HG02763 (cell line): ENCODE data around the gene ABCC6.
"Not testable (repeated sequence)": the region's sequence is repeated elsewhere in the genome, so short reads cannot be mapped to it uniquely, and the experiment has no call there.

Experiments used
- ATAC-seq: cut with Tn5 transposase; IDR thresholded peaks from one replicate; pipeline ENCODE4 v1.9.1; 2021; ENCODE audit warnings: mild to moderate bottlenecking, moderate library complexity; ENCODE audit not compliant: unreplicated experiment

ABCC6 gene

GRCh38 chr16:16162591-16162990, 60.7 kb downstream of the ABCC6 start:
- no peak for ATAC-seq

GRCh38 chr16:16161840-16162239, 61.5 kb downstream of the ABCC6 start:
- not testable (repeated sequence) for ATAC-seq

GRCh38 chr16:16161319-16161718, 62.0 kb downstream of the ABCC6 start:
- ATAC-seq: no peak

DNA sequence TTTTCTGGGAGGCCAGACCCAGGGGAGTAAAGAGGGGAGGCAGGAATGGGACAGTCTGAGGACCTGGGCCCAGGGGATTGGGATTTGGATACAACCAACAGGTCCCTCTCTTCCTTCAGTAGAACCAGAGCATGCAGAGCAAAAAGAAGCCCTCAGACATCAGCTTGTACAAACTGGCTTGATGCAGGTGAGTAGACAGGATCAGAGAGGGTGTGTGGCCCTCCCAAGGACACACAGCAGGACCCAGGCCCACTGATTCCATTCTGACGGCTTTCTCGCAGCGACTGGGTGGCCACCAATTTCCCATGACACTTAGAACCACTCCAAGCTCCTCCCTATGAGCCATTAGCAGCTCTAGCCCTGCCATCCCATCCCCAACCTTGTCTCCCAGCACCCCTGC, 63.6 kb downstream of the ABCC6 start:
- no peak for ATAC-seq

- ATAC-seq: no peak
These were observed 64.4 kb downstream of the ABCC6 start for GRCh38 chr16:16158741-16159374.

GRCh38 chr16:16158082-16158658, 65.1 kb downstream of the ABCC6 start:
- ATAC-seq: no peak

GRCh38 chr16:16157166-16157565, 66.1 kb downstream of the ABCC6 start:
- no peak for ATAC-seq

- no peak for ATAC-seq
These were observed 68.1 kb downstream of the ABCC6 start for GRCh38 chr16:16155234-16155633.

- ATAC-seq: no peak
These were observed 68.9 kb downstream of the ABCC6 start for GRCh38 chr16:16154281-16154951.

- not testable (repeated sequence) for ATAC-seq
These were observed 70.3 kb downstream of the ABCC6 start for GRCh38 chr16:16153000-16153399.

DNA sequence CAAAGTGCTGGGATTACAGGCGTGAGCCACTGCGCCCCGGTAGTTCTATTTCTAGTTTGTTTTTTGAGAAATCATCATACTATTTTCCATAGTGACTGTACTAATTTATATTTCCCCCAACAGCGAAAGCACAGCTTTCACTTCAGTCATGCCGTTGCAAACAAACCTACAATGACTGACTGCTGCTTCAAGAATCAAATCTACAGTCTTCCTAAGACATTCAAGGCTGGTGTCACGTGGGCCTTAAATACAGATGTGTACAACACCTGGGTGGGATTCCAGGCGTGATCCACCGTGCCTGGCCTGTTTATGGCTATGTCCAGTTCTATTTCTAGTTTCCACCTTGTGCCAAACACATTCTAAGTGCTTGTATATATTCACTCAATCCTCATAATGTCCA, 72.0 kb downstream of the ABCC6 start:
- ATAC-seq: no peak

DNA sequence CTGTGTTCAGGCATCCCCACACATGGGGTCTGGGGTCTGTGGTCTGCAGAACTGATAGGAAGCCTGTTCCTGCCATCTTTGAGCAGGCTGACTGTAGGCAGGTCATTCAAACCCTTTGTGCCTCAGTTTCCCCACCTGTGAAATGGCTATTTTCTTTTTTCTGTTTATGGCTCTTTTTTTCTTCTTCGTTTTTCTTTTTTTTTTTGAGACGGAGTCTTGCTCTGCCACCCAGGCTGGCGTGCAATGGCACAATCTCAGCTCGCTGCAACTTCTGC, 72.5 kb downstream of the ABCC6 start:
- ATAC-seq: no peak

DNA sequence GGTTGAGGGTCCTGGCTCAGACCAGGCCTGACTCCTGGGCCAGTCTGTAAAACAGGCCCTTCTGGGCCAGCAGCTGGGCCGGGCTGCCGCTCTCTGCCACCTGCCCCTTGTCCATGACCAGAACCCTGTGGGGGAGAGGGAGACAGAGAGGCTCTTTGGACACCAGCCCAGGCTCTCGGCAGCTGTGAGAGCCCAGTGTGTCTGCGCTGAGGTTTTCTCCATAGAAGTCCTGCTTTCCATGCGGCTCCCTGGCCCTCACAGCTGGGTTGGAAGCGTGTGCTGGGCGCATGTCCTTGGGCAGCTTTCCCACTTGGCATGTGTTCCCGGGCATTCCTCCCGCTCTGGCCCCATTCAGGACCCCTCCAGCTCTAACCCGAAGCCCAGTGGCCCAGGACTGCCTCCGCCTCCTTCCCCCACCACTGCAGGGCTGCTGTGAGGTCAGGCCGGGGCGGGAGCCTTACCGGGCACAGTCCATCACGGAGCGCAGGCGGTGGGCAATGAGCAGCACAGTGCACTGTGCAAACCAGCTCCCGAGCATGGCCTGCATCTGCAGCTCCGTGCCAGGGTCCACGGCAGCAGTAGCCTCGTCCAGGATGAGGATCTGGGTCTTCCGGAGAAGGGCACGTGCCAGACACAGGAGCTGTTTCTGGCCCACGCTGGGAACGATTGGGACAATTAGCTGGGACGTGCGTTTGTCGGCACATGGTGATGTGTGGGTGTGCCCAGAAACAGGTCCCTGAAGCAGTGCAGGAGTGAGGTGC, 73.0 kb downstream of the ABCC6 start:
- ATAC-seq: no peak

GRCh38 chr16:16149710-16150116, 73.6 kb downstream of the ABCC6 start:
- no peak for ATAC-seq

DNA sequence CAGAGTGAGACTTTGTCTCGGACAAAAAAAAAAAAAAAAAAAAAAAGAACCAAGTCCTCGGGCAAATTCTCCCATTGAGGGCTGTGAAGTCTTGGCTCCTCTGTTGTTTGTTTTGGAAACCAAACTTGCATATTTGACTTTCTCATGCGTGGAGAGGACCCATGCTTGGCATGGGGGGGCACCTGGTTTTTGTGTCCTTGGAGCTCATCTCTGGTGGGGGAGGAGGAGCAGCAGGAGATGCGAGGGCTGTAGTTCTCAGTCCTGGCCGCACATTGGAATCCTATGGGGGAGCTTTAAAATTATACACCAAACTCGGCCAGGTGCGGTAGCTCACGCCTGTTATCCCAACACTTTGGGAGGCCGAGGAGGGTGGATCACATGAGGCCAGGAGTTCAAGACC, 74.5 kb downstream of the ABCC6 start:
- ATAC-seq: no peak

DNA sequence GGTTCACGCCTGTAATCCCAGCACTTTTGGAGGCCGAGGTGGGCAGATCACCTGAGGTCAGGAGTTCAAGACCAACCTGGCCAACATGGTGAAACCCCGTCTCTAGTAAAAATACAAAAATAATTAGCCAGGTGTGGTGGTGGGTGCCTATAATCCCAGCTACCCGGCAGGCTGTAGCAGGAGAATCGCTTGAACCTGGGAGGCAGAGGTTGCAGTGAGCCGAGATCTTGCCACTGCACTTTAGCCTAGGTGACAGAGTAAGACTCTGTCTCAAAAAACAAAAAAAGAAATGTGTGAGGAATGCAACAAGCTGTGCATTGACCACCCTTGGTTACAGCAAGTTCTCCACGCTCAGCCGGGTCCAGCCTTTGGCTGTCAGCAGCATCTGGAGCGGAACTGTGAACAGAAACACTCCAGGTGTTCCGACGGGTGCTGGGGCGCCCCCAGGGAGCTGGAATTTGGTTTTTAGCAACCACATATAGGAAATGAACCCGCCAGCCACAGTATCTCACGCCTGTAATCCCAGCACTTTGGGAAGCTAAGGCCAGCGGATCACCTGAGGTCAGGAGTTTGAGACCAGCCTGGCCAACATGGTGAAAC, 75.2 kb downstream of the ABCC6 start:
- ATAC-seq: not testable (repeated sequence)

DNA sequence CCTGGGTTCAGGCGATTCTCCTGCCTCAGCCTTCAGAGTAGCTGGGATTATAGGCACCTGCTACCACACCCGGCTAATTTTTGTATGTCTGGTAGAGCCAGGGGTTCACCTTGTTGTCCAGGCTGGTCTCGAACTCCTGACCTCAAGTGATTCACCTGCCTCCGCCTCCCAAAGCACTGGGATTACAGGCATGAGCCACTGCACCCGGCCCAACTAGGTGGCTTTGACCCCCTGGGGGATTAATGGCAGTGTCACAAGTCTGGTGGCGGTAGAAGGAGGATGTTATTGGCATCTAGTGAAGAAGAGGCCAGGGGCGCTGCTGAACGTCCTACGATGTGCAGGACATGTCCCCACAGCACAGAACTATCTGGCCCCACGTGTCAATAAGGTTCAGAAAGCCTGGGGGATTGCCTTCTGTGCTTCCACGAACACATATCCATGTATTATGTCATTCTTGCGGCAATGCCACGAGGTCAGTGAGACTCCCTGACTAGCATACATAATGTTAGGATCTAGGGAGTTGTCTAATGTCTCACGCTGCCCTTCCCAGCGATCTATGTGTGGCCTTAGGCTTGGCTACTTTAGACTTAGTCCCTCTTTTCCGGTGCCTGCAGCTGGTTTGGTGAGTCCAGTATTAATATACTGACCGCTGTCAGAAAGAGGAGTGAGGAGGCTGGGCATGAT, 75.8 kb downstream of the ABCC6 start:
- no peak for ATAC-seq

- ATAC-seq: no peak
These were observed 76.6 kb downstream of the ABCC6 start for GRCh38 chr16:16146380-16147315.

DNA sequence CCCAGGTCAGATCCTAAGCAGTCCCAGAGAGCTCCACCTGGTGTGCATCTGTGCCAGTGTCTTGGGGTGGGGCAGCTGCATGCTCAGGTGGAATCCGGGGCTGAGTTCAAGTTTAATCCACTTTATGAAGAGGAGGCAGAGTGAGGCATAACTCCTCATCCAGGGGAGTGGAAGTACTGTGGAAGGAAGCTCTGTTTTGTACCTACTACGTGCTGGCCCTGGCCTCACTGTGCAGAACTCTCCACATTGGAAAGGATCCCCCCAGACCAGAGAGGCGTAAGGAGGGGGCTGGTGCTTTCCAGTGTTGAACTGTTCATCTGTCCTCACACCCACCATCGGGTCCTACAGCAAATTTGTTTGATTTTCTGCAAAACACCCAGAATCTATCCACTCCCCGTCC, 78.0 kb downstream of the ABCC6 start:
- ATAC-seq: no peak

DNA sequence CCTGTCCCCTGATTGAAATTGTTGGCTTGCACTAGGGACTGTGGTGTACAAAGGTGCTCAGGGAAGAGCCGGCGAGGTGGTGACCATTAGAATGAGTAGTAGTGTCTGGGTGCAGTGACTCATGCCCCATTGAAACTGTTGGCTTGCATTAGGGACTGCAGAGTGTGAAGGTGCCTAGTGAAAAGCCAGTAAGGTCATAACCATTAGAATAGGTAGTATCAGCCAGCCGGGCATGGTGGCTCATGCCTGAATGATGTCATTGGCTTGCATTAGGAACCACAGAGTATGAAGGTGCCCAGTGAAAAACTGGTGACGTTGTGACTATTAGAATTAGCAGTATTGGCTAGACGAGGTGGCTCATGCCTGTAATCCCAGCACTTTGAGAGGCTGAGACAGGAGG, 78.9 kb downstream of the ABCC6 start:
- no peak for ATAC-seq
